HG02852 (cell line): ENCODE results near the gene GPR52.

Source experiments
- ATAC-seq: cut with Tn5 transposase; IDR thresholded peaks from one replicate; pipeline ENCODE4 v1.9.1; 2021; ENCODE audit warnings: mild to moderate bottlenecking, moderate library complexity; ENCODE audit not compliant: unreplicated experiment

GPR52 gene

DNA sequence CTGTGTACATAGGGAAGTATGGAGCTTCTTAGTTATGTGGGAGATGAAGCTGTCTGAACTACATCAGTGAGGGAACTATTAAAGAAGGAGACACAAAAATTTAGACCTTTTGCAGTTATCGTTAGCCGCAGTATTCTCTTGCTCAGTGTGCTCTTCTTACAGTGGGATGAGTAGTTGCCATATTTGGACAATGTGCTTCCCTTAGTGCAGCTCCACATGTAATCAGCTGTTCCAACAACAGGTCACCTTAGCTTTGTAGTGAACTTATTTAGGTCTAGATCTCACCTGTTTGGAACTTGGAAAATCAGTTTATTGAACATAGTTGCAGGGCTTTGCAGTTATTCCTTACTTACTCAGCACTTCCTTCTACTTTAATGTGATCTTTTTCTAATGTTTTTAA is 18.1 kb downstream of the GPR52 start:
- no peak for ATAC-seq

GRCh38 chr1:174466607-174467006 is 18.8 kb downstream of the GPR52 start:
- ATAC-seq, result no peak

GRCh38 chr1:174469052-174469451 is 21.3 kb downstream of the GPR52 start:
- no peak for ATAC-seq

DNA sequence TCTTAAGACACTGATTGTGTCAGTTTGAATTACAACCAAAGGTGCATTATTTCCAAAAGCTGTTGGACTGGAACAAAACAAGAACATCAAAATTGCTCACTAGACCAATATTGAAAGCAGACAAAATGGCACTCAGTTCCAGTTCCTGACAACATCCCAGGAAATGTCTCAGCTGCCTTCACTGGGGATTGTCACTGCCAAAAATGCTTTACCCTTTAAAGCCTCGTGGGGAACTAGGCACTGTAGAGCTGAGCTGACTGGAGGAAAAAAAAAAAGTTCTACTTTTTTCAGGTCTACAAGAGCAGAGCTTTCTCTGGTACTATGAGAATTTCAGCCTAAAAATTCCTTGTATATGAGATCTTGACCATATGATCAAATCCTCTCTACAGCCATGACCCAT is 21.9 kb downstream of the GPR52 start:
- ATAC-seq, result no peak

DNA sequence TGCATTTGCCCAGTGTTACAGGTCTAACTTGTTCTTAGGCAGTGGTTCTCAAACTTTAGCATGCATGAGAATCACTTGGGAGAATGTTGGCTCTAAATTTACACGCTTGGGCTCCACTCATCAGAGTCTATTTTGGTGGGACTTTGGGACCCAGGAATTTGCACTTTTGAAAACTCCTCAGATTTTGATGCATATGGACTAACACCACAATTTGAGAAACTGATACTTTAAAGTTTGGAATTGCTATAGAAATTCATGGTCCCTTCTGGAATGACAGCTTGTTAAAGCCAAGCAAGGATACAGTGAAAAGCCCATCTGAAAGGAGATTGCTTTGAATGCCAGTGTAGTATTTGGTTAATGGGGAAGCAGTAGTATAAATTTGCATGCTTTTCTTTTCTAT is 31.5 kb downstream of the GPR52 start:
- no peak for ATAC-seq

GRCh38 chr1:174480324-174480723 is 32.6 kb downstream of the GPR52 start:
- no peak for ATAC-seq

- no peak for ATAC-seq
Observed at GRCh38 chr1:174491606-174492005, 43.8 kb downstream of the GPR52 start.

GRCh38 chr1:174497478-174497877 is 49.7 kb downstream of the GPR52 start:
- ATAC-seq, result no peak
